NCI-H774 (cell line): ENCODE results near the gene SPRED2.

ENCODE experiments used
- DNase-seq: peaks from one replicate; lab custom pipeline; 2025; lab: John Stamatoyannopoulos, UW

Gene SPRED2

GRCh38 chr2:65277791-65278483, 154.5 kb downstream of the SPRED2 start:
- no peak for DNase-seq

GRCh38 chr2:65277118-65277517, 155.3 kb downstream of the SPRED2 start:
- no peak for DNase-seq

- no peak for DNase-seq
Measured at GRCh38 chr2:65276609-65277008, 155.8 kb downstream of the SPRED2 start.

- DNase-seq: no peak
Measured at GRCh38 chr2:65275141-65275915, 157.1 kb downstream of the SPRED2 start.

GRCh38 chr2:65273344-65273743, 159.1 kb downstream of the SPRED2 start:
- no peak for DNase-seq

- DNase-seq: no peak
Measured at GRCh38 chr2:65268957-65269356, 163.4 kb downstream of the SPRED2 start.

- DNase-seq: no peak
Measured at GRCh38 chr2:65267008-65267407, 165.4 kb downstream of the SPRED2 start.

- DNase-seq: no peak
Measured at GRCh38 chr2:65265671-65266045, 166.7 kb downstream of the SPRED2 start.

- DNase-seq: peak; percentile 36
Measured at GRCh38 chr2:65264821-65265670, 167.4 kb downstream of the SPRED2 start.

GRCh38 chr2:65263986-65264385, 168.4 kb downstream of the SPRED2 start:
- no peak for DNase-seq

- no peak for DNase-seq
Measured at GRCh38 chr2:65263262-65263661, 169.1 kb downstream of the SPRED2 start.

GRCh38 chr2:65261676-65262075, 170.7 kb downstream of the SPRED2 start:
- no peak for DNase-seq
